ENCODE measurements around the gene ARHGEF40. TPM values are rescaled to one million over a fixed set of nuclear protein-coding genes. Genes with fewer than 3 reads are reported as not detected.

The ARHGEF40 gene
- total RNA-seq, 1 donor from 2014 or later = not detected

GRCh38 chr14:21071225-21072030 is 1.3 kb downstream of the ARHGEF40 start:
- Mint-ChIP-seq H3K4me3 (peak overlapping the region; percentile 70), H3K36me3 (ENCODE audit: low read depth) (no peaks in the 10 kb centered on the region), H3K9me3 (no peaks in the 10 kb centered on the region), H3K27ac (no peak overlapping the region), H3K27me3 (ENCODE audit: insufficient read depth) (peaks cover 63% of the 10 kb centered on the region), H3K4me1 (ENCODE audit: low read depth) (peaks cover 32% of the 10 kb centered on the region)
- no peak for DNase-seq (ENCODE audit: low spot score)
- intact Hi-C loops (cut with micrococcal nuclease) = no loop called here

- Mint-ChIP-seq H3K4me3 (peak overlapping the region; percentile 57), H3K27me3 (ENCODE audit: insufficient read depth) (peaks cover 57% of the 10 kb centered on the region)
- no peak for DNase-seq (ENCODE audit: low spot score)
Measured at GRCh38 chr14:21072031-21072473, 1.9 kb downstream of the ARHGEF40 start.

GRCh38 chr14:21072781-21073339 is 2.8 kb downstream of the ARHGEF40 start:
- peaks cover 50% of the 10 kb centered on the region for H3K27me3 Mint-ChIP-seq (ENCODE audit: insufficient read depth)
- intact Hi-C loops (cut with micrococcal nuclease) = no loop called here
- H3K4me3 Mint-ChIP-seq = no peak overlapping the region
- H3K36me3 Mint-ChIP-seq (ENCODE audit: low read depth) = no peaks in the 10 kb centered on the region
- no peak for DNase-seq (ENCODE audit: low spot score)
- peaks cover 32% of the 10 kb centered on the region for H3K4me1 Mint-ChIP-seq (ENCODE audit: low read depth)
- no peak overlapping the region for H3K27ac Mint-ChIP-seq
- H3K9me3 Mint-ChIP-seq = no peaks in the 10 kb centered on the region

More at GRCh38 chr14:21072031-21072473, 1.9 kb downstream of the ARHGEF40 start:
- Mint-ChIP-seq H3K9me3 (no peaks in the 10 kb centered on the region), H3K36me3 (ENCODE audit: low read depth) (no peaks in the 10 kb centered on the region), H3K4me1 (ENCODE audit: low read depth) (peaks cover 32% of the 10 kb centered on the region), H3K27ac (no peak overlapping the region)
- intact Hi-C loops (cut with micrococcal nuclease) = no loop called here

GRCh38 chr14:21073921-21074320 is 3.8 kb downstream of the ARHGEF40 start:
- H3K27me3 Mint-ChIP-seq (ENCODE audit: insufficient read depth) = peaks cover 44% of the 10 kb centered on the region
- intact Hi-C loops (cut with micrococcal nuclease) = no loop called here
- no peaks in the 10 kb centered on the region for H3K36me3 Mint-ChIP-seq (ENCODE audit: low read depth)
- H3K27ac Mint-ChIP-seq = no peak overlapping the region
- DNase-seq (ENCODE audit: low spot score) = no peak
- no peak overlapping the region for H3K4me3 Mint-ChIP-seq
- peaks cover 25% of the 10 kb centered on the region for H3K4me1 Mint-ChIP-seq (ENCODE audit: low read depth)
- no peaks in the 10 kb centered on the region for H3K9me3 Mint-ChIP-seq

GRCh38 chr14:21074398-21075272 is 4.5 kb downstream of the ARHGEF40 start:
- no peak overlapping the region for H3K4me3 Mint-ChIP-seq
- intact Hi-C loops (cut with micrococcal nuclease) = no loop called here
- no peaks in the 10 kb centered on the region for H3K9me3 Mint-ChIP-seq
- H3K36me3 Mint-ChIP-seq (ENCODE audit: low read depth) = no peaks in the 10 kb centered on the region
- H3K27ac Mint-ChIP-seq = no peak overlapping the region
- H3K27me3 Mint-ChIP-seq (ENCODE audit: insufficient read depth) = peaks cover 37% of the 10 kb centered on the region
- H3K4me1 Mint-ChIP-seq (ENCODE audit: low read depth) = peaks cover 18% of the 10 kb centered on the region
- DNase-seq (ENCODE audit: low spot score) = no peak

- Mint-ChIP-seq H3K36me3 (ENCODE audit: low read depth) (no peaks in the 10 kb centered on the region), H3K9me3 (no peaks in the 10 kb centered on the region), H3K27ac (no peak overlapping the region), H3K27me3 (ENCODE audit: insufficient read depth) (peaks cover 28% of the 10 kb centered on the region), H3K4me3 (no peak overlapping the region), H3K4me1 (ENCODE audit: low read depth) (peaks cover 15% of the 10 kb centered on the region)
- intact Hi-C loops (cut with micrococcal nuclease) = no loop called here
- no peak for DNase-seq (ENCODE audit: low spot score)
Measured at GRCh38 chr14:21075719-21076437, 5.8 kb downstream of the ARHGEF40 start.

GRCh38 chr14:21077672-21078071 is 7.6 kb downstream of the ARHGEF40 start:
- H3K36me3 Mint-ChIP-seq (ENCODE audit: low read depth) = no peaks in the 10 kb centered on the region
- H3K9me3 Mint-ChIP-seq = no peaks in the 10 kb centered on the region
- H3K4me1 Mint-ChIP-seq (ENCODE audit: low read depth) = no peaks in the 10 kb centered on the region
- intact Hi-C loops (cut with micrococcal nuclease) = no loop called here
- H3K27me3 Mint-ChIP-seq (ENCODE audit: insufficient read depth) = peaks cover 13% of the 10 kb centered on the region
- no peak overlapping the region for H3K4me3 Mint-ChIP-seq
- H3K27ac Mint-ChIP-seq = no peak overlapping the region
- DNase-seq (ENCODE audit: low spot score) = no peak

GRCh38 chr14:21078287-21078686 is 8.2 kb downstream of the ARHGEF40 start:
- Mint-ChIP-seq H3K27me3 (ENCODE audit: insufficient read depth) (peaks cover 10% of the 10 kb centered on the region), H3K9me3 (no peaks in the 10 kb centered on the region), H3K4me1 (ENCODE audit: low read depth) (no peaks in the 10 kb centered on the region), H3K27ac (no peak overlapping the region), H3K4me3 (no peak overlapping the region), H3K36me3 (ENCODE audit: low read depth) (no peaks in the 10 kb centered on the region)
- DNase-seq (ENCODE audit: low spot score) = no peak
- intact Hi-C loops (cut with micrococcal nuclease) = no loop called here

GRCh38 chr14:21078726-21079125 is 8.6 kb downstream of the ARHGEF40 start:
- Mint-ChIP-seq H3K9me3 (no peaks in the 10 kb centered on the region), H3K4me3 (no peak overlapping the region), H3K36me3 (ENCODE audit: low read depth) (no peaks in the 10 kb centered on the region), H3K4me1 (ENCODE audit: low read depth) (no peaks in the 10 kb centered on the region), H3K27ac (no peak overlapping the region), H3K27me3 (ENCODE audit: insufficient read depth) (peaks cover 6% of the 10 kb centered on the region)
- intact Hi-C loops (cut with micrococcal nuclease) = no loop called here
- no peak for DNase-seq (ENCODE audit: low spot score)

- Mint-ChIP-seq H3K27ac (no peak overlapping the region), H3K4me1 (ENCODE audit: low read depth) (peaks cover 3% of the 10 kb centered on the region), H3K27me3 (ENCODE audit: insufficient read depth) (peaks cover 2% of the 10 kb centered on the region), H3K9me3 (no peaks in the 10 kb centered on the region), H3K36me3 (ENCODE audit: low read depth) (no peaks in the 10 kb centered on the region), H3K4me3 (no peak overlapping the region)
- DNase-seq (ENCODE audit: low spot score) = no peak
- intact Hi-C loops (cut with micrococcal nuclease) = no loop called here
Measured at GRCh38 chr14:21081521-21082142, 11.5 kb downstream of the ARHGEF40 start.

- intact Hi-C loops (cut with micrococcal nuclease) = no loop called here
- peaks cover 16% of the 10 kb centered on the region for H3K4me1 Mint-ChIP-seq (ENCODE audit: low read depth)
- DNase-seq (ENCODE audit: low spot score) = no peak
- H3K9me3 Mint-ChIP-seq = no peaks in the 10 kb centered on the region
- no peak overlapping the region for H3K4me3 Mint-ChIP-seq
- H3K27me3 Mint-ChIP-seq (ENCODE audit: insufficient read depth) = no peaks in the 10 kb centered on the region
- H3K36me3 Mint-ChIP-seq (ENCODE audit: low read depth) = no peaks in the 10 kb centered on the region
- H3K27ac Mint-ChIP-seq = no peak overlapping the region
Measured at GRCh38 chr14:21083565-21084325, 13.6 kb downstream of the ARHGEF40 start.

All from activated T-helper 1 cell treated with anti-CD3 and anti-CD28 coated beads, Interleukin-12 subunit alpha, Interleukin-12 subunit beta, Interleukin-2, Interleukin-4 antibody, amounts not matched to agents 30 ng/mL and 10 ng/mL and 1 ng/mL, durations not matched to agents 14 hours and 24 hours and 36 hours (primary cell).